HG03354 (cell line): ENCODE data around the gene CTAG2.
"Not testable (repeated sequence)": the region's sequence is repeated elsewhere in the genome, so short reads cannot be mapped to it uniquely, and the experiment has no call there.

Experiments used
- ATAC-seq: cut with Tn5 transposase; IDR thresholded peaks from one replicate; pipeline ENCODE4 v1.9.1; 2021; ENCODE audit warnings: mild to moderate bottlenecking; ENCODE audit not compliant: unreplicated experiment, poor library complexity, severe bottlenecking

The CTAG2 gene

GRCh38 chrX:154649503-154650220, 3.7 kb downstream of the CTAG2 start:
- no peak for ATAC-seq

DNA sequence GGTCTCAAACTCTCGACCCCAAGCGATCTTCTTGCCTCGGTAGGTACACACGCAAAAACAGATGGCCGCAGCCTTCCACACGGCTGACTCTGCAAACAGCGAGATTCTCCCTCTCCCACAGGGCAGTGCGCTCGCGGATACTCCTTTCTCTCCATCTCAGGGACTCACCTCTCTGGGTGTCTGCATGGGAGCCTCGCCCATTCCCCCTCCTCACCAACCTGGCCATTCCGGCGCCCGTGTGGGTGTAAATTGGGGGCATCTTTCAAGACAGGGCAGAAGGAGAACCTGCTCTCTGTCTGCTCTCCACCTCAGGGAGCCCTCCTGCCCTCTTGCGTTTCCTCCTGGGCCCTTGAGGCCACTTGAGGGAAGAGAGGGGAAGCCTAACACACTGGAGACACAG, 4.4 kb downstream of the CTAG2 start:
- no peak for ATAC-seq

GRCh38 chrX:154645745-154646378, 7.5 kb downstream of the CTAG2 start:
- ATAC-seq = not testable (repeated sequence)

GRCh38 chrX:154643708-154644107, 9.7 kb downstream of the CTAG2 start:
- not testable (repeated sequence) for ATAC-seq

DNA sequence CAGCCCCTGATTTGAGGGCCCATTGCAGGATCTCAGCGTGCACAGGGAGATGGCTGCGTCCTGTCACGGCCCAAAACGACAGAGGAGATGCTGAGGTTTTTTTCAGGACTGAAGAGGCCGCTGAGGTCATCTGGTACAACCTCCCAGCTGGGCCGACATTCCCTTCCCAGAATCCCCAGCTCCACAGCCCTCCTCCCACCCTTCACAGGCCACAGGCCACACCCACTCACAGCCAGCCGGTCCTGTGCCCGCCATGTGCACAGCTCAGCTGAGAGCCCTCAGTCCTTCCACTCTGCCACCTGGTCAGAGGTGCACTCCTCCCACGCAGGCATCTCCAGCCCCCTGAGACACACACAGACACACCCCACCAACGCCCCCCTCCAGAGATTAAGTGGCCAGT, 11.6 kb downstream of the CTAG2 start:
- not testable (repeated sequence) for ATAC-seq

DNA sequence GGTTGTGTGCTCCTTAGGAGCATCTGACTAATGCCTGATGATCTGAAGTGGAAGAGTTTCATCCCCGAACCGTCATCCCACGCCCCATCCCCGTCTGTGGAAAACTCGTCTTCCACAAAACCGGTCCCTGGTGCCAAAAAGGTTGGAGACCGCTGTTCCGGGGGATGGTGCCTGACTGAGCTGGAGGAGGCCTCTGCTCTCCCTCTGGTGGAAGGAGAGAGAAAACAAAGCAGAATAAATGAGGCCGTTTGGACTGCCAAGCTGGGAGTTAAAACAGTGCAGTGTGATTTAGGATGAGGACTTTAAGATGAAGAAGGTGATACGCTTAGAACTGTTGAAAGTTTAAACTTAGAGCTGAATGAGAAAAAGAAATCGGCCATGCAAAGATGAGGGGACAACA, 19.7 kb downstream of the CTAG2 start:
- ATAC-seq = not testable (repeated sequence)

DNA sequence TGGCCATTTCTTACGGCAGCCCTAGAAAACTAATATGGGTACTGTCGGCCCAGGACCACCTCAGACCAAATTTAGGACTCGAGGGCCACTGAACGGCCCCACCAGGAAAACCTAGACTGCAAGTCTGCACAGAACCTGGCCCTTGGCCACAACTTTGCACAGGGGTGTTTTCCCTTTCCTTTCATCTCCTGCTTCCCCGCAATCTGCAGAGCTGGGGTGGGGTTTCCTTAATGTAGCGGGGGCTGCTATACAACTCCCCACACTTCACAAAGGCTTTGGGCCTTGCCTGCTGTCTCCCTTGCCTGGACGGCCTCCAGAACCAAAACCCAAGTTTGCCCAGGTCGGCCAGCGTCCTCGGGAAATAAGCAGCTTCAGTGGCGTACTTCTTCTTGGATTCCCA, 22.4 kb downstream of the CTAG2 start:
- not testable (repeated sequence) for ATAC-seq

DNA sequence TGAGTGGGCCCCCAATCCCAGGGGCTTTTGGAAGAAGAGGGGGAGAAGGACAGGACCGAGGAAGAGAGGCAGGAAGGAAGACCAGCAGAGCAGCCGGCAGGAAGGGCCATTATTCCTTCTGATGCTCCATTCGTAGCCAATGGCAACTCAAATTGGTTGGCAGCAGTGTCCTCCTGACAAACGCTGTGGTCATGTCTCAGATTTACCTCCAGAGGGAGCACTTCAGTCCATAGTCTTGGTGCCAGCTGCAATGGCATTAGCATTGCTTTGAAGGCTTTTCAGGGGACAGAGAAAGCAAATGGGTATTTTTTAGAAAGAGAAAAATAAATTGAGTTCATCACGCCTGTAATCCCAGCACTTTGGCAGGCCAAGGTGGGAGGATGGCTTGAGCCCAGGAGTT, 24.4 kb downstream of the CTAG2 start:
- ATAC-seq = not testable (repeated sequence)

DNA sequence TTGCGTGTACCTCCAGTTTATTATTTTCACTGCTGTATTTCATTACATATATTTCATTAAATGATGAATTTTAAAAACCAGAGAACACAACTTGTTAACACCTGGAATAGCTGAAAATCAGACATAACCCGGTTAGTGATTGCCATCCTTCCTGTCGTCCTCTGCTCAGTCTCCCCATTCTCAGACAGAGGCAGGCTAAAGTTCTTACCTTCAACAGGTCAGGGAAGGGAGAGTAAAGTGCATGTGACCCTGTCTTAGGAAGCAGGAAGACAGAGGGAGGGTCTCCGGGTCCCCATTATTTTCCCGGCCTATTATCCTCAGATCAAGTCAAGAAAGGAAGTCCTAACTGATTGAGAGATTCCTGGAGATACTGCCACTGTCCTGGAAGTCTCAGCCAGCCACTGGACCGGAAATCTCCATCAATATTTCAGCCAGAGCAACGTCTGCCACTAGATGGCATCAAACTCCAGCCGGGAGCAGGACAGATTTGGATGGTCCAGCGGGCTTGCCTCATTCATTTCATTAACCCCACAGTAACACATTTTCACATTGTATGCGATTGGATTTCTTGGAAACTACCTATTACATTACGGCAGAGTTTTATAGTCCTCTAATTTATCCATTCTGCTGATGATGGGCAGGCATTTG, 32.5 kb downstream of the CTAG2 start:
- not testable (repeated sequence) for ATAC-seq

DNA sequence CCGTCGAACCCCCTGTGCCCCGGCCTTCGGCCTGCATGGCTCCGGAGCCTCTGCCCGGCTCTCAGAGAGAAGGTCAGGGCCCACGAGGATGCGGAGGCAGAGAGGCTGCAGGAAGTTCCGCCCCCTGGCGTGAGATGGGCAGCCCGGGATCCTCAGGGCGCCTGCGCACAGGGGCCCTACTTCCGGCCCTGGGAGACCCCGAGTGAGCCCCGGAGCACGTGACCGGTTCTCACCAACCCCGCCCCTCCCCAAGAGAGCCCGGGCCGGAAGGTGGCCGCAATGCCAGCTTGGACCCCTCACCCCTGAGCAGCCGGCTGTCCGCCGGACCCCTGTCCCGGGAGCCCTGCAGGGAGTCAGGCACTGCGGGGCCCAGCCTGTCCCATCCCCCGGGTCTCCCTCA, 34.2 kb downstream of the CTAG2 start, which contains the start of gene CTAG1B:
Gene CTAG1B (minus strand): TSS at position 101 of the 400 bp plus-strand sequence. CDS start 64 bp downstream, at position 37.
- not testable (repeated sequence) for ATAC-seq

- not testable (repeated sequence) for ATAC-seq
Observed at GRCh38 chrX:154613586-154613985, 39.8 kb downstream of the CTAG2 start.

DNA sequence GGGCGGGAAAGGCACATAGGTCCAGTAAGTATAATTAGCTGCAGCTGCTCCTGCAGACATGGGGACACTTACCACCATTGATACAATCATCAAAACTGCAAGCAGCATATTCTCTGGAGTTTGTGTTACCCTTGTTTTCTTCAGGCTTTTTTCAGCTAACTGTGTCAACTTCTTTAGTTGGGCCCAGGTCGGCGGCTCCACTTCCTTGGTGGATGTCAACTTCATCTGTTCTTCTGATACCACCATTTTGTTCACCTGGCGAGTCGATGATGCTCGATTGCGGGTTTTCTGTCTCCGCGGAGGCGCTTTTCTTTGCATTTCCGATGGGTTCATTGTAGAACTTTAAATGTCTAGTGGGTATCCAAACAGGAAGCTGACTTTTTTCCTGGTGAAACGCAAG, 42.2 kb downstream of the CTAG2 start:
- not testable (repeated sequence) for ATAC-seq

- not testable (repeated sequence) for ATAC-seq
Observed at GRCh38 chrX:154608823-154609222, 44.6 kb downstream of the CTAG2 start.

GRCh38 chrX:154607976-154608375, 45.4 kb downstream of the CTAG2 start:
- ATAC-seq = not testable (repeated sequence)

DNA sequence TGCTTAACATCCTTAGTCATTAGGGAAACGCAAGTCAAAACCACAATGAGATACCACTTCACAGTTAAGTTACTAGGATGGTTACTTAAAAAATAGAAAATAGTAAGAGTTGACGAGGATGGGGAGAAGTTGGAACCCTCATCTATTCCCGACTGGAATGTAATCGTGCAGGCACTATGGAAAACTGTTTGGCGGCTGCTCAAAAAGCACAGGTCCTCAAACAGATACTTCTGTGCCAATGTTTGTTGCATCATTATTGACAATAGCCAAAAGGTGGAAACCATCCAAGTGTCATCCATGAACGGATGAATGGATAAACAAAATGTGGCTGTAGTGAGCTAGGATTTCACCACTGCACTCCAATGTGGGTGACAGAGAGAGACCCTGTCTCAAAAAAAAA, 46.0 kb downstream of the CTAG2 start:
- no peak for ATAC-seq

- ATAC-seq = no peak
Observed at GRCh38 chrX:154605566-154605965, 47.8 kb downstream of the CTAG2 start.

- ATAC-seq = no peak
Observed at GRCh38 chrX:154603438-154604430, 49.6 kb downstream of the CTAG2 start.

- ATAC-seq = no peak
Observed at GRCh38 chrX:154602766-154603437, 50.5 kb downstream of the CTAG2 start.

- no peak for ATAC-seq
Observed at GRCh38 chrX:154602226-154602625, 51.2 kb downstream of the CTAG2 start.
